Fibroblast of peridontal ligament (primary cell): Measurements from ENCODE around the gene NUTM2E.
"Not testable (repeated sequence)": the region's sequence is repeated elsewhere in the genome, so short reads cannot be mapped to it uniquely, and the experiment has no call there.

Source experiments
- DNase-seq: peaks from one replicate; pipeline ENCODE4 v3.0.0-alpha.2; 2010; ENCODE audit errors: extremely low read depth

The NUTM2E gene

GRCh38 chr10:79826496-79827215, at the start of gene NUTM2E:
Gene NUTM2E (plus strand): TSS chr10:79826739. CDS start chr10:79841741, 15,002 bp downstream.
- peak; percentile 64 for DNase-seq

- DNase-seq = not testable (repeated sequence)
Observed at GRCh38 chr10:79777997-79778396, 48.5 kb upstream of the NUTM2E start.

GRCh38 chr10:79779310-79779938, 47.1 kb upstream of the NUTM2E start:
- peak; percentile 69 for DNase-seq

GRCh38 chr10:79779992-79780391, 46.5 kb upstream of the NUTM2E start:
- not testable (repeated sequence) for DNase-seq

- DNase-seq = not testable (repeated sequence)
Observed at GRCh38 chr10:79781584-79781983, 45.0 kb upstream of the NUTM2E start.

GRCh38 chr10:79787455-79787952, 39.0 kb upstream of the NUTM2E start:
- not testable (repeated sequence) for DNase-seq

- DNase-seq = not testable (repeated sequence)
Observed at GRCh38 chr10:79789351-79789750, 37.2 kb upstream of the NUTM2E start.

GRCh38 chr10:79791906-79792517, 34.5 kb upstream of the NUTM2E start:
- DNase-seq = not testable (repeated sequence)

GRCh38 chr10:79799337-79799736, 27.2 kb upstream of the NUTM2E start:
- DNase-seq = not testable (repeated sequence)

GRCh38 chr10:79805857-79806256, 20.7 kb upstream of the NUTM2E start:
- peak; percentile 8 for DNase-seq

GRCh38 chr10:79811895-79812294, 14.6 kb upstream of the NUTM2E start:
- DNase-seq = not testable (repeated sequence)

GRCh38 chr10:79816290-79816689, 10.2 kb upstream of the NUTM2E start:
- DNase-seq = not testable (repeated sequence)

GRCh38 chr10:79823387-79823786, 3.2 kb upstream of the NUTM2E start:
- DNase-seq = not testable (repeated sequence)

- not testable (repeated sequence) for DNase-seq
Observed at GRCh38 chr10:79825587-79826011, 940 bp upstream of the NUTM2E start.

GRCh38 chr10:79826131-79826495, 426 bp upstream of the NUTM2E start:
- DNase-seq = not testable (repeated sequence)

GRCh38 chr10:79833833-79834232, 7.3 kb downstream of the NUTM2E start:
- not testable (repeated sequence) for DNase-seq

- not testable (repeated sequence) for DNase-seq
Observed at GRCh38 chr10:79835891-79836290, 9.4 kb downstream of the NUTM2E start.

- not testable (repeated sequence) for DNase-seq
Observed at GRCh38 chr10:79836891-79837290, 10.4 kb downstream of the NUTM2E start.

- not testable (repeated sequence) for DNase-seq
Observed at GRCh38 chr10:79838441-79838840, 11.9 kb downstream of the NUTM2E start.

GRCh38 chr10:79853191-79853854, 26.8 kb downstream of the NUTM2E start:
- DNase-seq = not testable (repeated sequence)

- DNase-seq = not testable (repeated sequence)
Observed at GRCh38 chr10:79862269-79862668, 35.7 kb downstream of the NUTM2E start.

GRCh38 chr10:79862803-79863202, 36.3 kb downstream of the NUTM2E start:
- DNase-seq = not testable (repeated sequence)
